ENCODE data around the gene TRPV6.

TRPV6 gene

GRCh38 chr7:142832417-142832816 is 53.1 kb downstream of the TRPV6 start:
- TF ChIP-seq CREB1 (IDR thresholded peaks at IDR 0.05; ENCODE audit: low read depth) = no peak

DNA sequence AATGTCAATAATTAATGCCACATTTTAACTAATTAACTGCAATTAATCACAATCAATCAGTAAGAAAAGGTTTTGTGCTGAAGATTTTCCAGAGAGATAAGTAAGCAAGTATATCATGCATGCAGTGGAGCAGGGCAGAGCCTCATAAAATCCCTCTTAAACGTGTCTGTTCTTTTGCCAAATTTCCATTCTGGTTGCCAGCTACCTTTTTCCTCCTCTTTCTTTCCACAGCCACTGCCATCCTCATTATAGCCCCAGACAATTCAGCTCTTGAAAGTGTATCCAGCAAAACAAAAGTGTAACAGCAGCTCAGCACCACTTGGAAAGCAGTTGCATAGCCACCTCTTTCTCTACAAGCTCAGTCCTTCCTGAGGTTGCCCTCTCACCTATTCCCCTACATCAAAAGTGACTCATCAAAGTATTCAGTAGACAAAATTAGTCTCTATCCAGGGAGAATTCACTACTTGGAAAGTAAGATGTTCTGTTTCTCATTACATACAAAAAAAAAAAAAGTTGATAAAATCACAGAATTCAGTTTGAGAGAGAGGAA is 57.5 kb downstream of the TRPV6 start:
- TF ChIP-seq CEBPB (IDR thresholded peaks at IDR 0.05) = no peak
- TF ChIP-seq CREB1 (IDR thresholded peaks at IDR 0.05; ENCODE audit: low read depth) = no peak
- no peak for TF ChIP-seq ZBTB7A (IDR thresholded peaks at IDR 0.05; ENCODE audit: low read depth)
- TF ChIP-seq REST (IDR thresholded peaks at IDR 0.05; ENCODE audit: low read depth) = no peak
- no peak for TF ChIP-seq MAX (IDR thresholded peaks at IDR 0.05)
- TF ChIP-seq, protein P1, sequence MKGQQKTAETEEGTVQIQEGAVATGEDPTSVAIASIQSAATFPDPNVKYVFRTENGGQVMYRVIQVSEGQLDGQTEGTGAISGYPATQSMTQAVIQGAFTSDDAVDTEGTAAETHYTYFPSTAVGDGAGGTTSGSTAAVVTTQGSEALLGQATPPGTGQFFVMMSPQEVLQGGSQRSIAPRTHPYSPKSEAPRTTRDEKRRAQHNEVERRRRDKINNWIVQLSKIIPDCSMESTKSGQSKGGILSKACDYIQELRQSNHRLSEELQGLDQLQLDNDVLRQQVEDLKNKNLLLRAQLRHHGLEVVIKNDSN (IDR thresholded peaks at IDR 0.05) = no peak
- TF ChIP-seq NFIC (IDR thresholded peaks at IDR 0.05) = no peak
- no peak for TF ChIP-seq TCF12 (IDR thresholded peaks at IDR 0.05; ENCODE audit: low read depth)
- no peak for TF ChIP-seq FOXM1 (IDR thresholded peaks at IDR 0.05; ENCODE audit: borderline replicate concordance, low read depth)
- TF ChIP-seq RAD21 (IDR thresholded peaks at IDR 0.05; ENCODE audit: low read depth) = no peak
- TF ChIP-seq EGR1 (IDR thresholded peaks at IDR 0.05) = no peak

GRCh38 chr7:142822714-142823113 is 62.8 kb downstream of the TRPV6 start:
- no peak for TF ChIP-seq TAF1 (IDR thresholded peaks at IDR 0.05; ENCODE audit: low read depth)
